Stomach (tissue), 9 donors: Measurements from ENCODE around the gene RAI14. TPM values are rescaled to one million over a fixed set of nuclear protein-coding genes. Genes with fewer than 3 reads are reported as not detected.

ENCODE experiments used
- DNase-seq, 2 donors: peaks; one replicate each; pipeline versions ENCODE4 v3.0.0 to v3.0.0-alpha.2; 2013 to 2019
- H3K27ac ChIP-seq, 5 donors: fragments of 200-600 bp in 4 of 5; sonication (generic) in 4 of 5; one replicate each; pipeline ENCODE4 v1.5.1; 2013 to 2019; ENCODE audit warnings: mild to moderate bottlenecking in 1 of 5, moderate library complexity in 1 of 5
- H3K27me3 ChIP-seq, 3 donors: fragments of 200-600 bp; sonication (generic); one replicate each; pipeline ENCODE4 v1.5.1; 2017 to 2019; ENCODE audit warnings: mixed run types in 1 of 3
- H3K36me3 ChIP-seq, 4 donors: fragments of 200-600 bp; sonication (generic); 1 replicate in 3 of 4; 2 replicates in 1 of 4; pipeline ENCODE4 v1.5.1; 2016 to 2019
- H3K4me1 ChIP-seq, 4 donors: fragments of 200-600 bp; sonication (generic); one replicate each; pipeline ENCODE4 v1.5.1; 2016 to 2019
- H3K4me3 ChIP-seq, 4 donors: fragments of 200-600 bp; sonication (generic) in 3 of 4; one replicate each; pipeline ENCODE4 v1.5.1; 2016 to 2019; ENCODE audit warnings: mild to moderate bottlenecking in 1 of 4
- H3K9me3 ChIP-seq, 4 donors: fragments of 200-600 bp; sonication (generic); one replicate each; pipeline ENCODE4 v1.5.1; 2016 to 2019
- EP300 ChIP-seq: sonication (generic); formaldehyde crosslinking; IDR thresholded peaks from one replicate; pipeline ENCODE4 v1.6.1; 2017; ENCODE audit warnings: antibody characterized with exemption
- POLR2A ChIP-seq, 4 donors: fragments of 450-650 bp; IDR thresholded peaks; one replicate each; pipeline ENCODE4 v1.6.1; 2016; ENCODE audit warnings: antibody characterized with exemption in 4 of 4, control low read depth in 2 of 4, mild to moderate bottlenecking in 1 of 4, moderate library complexity in 1 of 4
- POLR2AphosphoS5 ChIP-seq, 3 donors: sonication (generic); formaldehyde crosslinking; IDR thresholded peaks; one replicate each; pipeline ENCODE4 v1.6.1; 2016; ENCODE audit warnings: antibody characterized with exemption in 3 of 3
- WGBS, 5 donors: extraction: QIAGEN DNeasy Blood & Tissue Kit in 3 of 5; methylation state at CpG; one replicate each; pipeline versions ENCODE4 v1.1.5 to v1.1.7; 2013 to 2018; 5-methylcytosine and 5-hydroxymethylcytosine counted together
- intact Hi-C: fragments of 100-400 bp; cut with DNase I; formaldehyde crosslinking; loops from one replicate; pipeline ENCODE4 v1.15.1; 2023; ENCODE audit warnings: low total_unique reads
- polyA plus RNA-seq, 3 donors: library from polyadenylated mRNA; stranded (reverse); fragments of 200-250 nt; gene quantifications; one replicate each; pipeline ENCODE4 v1.2.3, GENCODE V29; 2013
- total RNA-seq, 5 donors: library from RNA; depleted of rRNA; stranded (reverse); fragments of >200 nt; gene quantifications; one replicate each; pipeline versions ENCODE4 v1.1.0 to v1.2.3, GENCODE V29; 2014 to 2016
- TF ChIP-seq, protein P1 (sequence below), 7 experiments: fragments of 450-650 bp in 4 of 7; fragments of 200-600 bp in 3 of 7; sonication (generic) in 3 of 7; IDR thresholded peaks; one replicate each; pipeline ENCODE4 v1.5.1; 2016 to 2019; ENCODE audit warnings: antibody characterized with exemption in 7 of 7, control low read depth in 2 of 7, mild to moderate bottlenecking in 1 of 7
- donor health status: healthy with polysubstance abuse.
- donor health status: Bipolar disorder and iron deficiency.
- donor health status: healthy.

RAI14 gene
- total and polyA plus RNA-seq, 8 donors, result 5.1 to 62.4 (median 24.1) TPM

- H3K36me3 ChIP-seq, result no peaks in the 10 kb centered on the region
Measured at GRCh38 chr5:34691326-34691725, 35.2 kb downstream of the RAI14 start.

GRCh38 chr5:34692786-34693185, 36.7 kb downstream of the RAI14 start:
- intact Hi-C loops, result no loop called here
- H3K36me3 ChIP-seq, result no peaks in the 10 kb centered on the region
- 88 to 96% (median 95%) methylated on average over 6 of the region's 6 CpGs for WGBS, 5 donors
- H3K27me3 ChIP-seq, result no peaks in the 10 kb centered on the region
- H3K4me3 ChIP-seq, result no peak overlapping the region
- no peak for TF ChIP-seq POLR2A (IDR thresholded peaks at IDR 0.05)
- TF ChIP-seq EP300, result no peak
- no peak for TF ChIP-seq POLR2AphosphoS5 (IDR thresholded peaks at IDR 0.05)
- TF ChIP-seq, protein P1, sequence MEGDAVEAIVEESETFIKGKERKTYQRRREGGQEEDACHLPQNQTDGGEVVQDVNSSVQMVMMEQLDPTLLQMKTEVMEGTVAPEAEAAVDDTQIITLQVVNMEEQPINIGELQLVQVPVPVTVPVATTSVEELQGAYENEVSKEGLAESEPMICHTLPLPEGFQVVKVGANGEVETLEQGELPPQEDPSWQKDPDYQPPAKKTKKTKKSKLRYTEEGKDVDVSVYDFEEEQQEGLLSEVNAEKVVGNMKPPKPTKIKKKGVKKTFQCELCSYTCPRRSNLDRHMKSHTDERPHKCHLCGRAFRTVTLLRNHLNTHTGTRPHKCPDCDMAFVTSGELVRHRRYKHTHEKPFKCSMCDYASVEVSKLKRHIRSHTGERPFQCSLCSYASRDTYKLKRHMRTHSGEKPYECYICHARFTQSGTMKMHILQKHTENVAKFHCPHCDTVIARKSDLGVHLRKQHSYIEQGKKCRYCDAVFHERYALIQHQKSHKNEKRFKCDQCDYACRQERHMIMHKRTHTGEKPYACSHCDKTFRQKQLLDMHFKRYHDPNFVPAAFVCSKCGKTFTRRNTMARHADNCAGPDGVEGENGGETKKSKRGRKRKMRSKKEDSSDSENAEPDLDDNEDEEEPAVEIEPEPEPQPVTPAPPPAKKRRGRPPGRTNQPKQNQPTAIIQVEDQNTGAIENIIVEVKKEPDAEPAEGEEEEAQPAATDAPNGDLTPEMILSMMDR (IDR thresholded peaks at IDR 0.05), result no peak
- no peaks in the 10 kb centered on the region for H3K9me3 ChIP-seq
- DNase-seq, result no peak
- H3K27ac ChIP-seq, result peak overlapping the region in 1 of 5 donors; percentile 73
- H3K4me1 ChIP-seq, result peaks cover 8 to 42% (median 23%) of the 10 kb centered on the region in 4 donors

More at GRCh38 chr5:34691326-34691725, 35.2 kb downstream of the RAI14 start:
- TF ChIP-seq EP300 (no peak), POLR2A (IDR thresholded peaks at IDR 0.05) (no peak), POLR2AphosphoS5 (IDR thresholded peaks at IDR 0.05) (no peak)
- TF ChIP-seq, protein P1 (IDR thresholded peaks at IDR 0.05), result no peak
- DNase-seq, result peak in 1 of 2 donors; percentile 33
- Histone ChIP-seq H3K27me3 (no peaks in the 10 kb centered on the region), H3K9me3 (no peaks in the 10 kb centered on the region), H3K27ac (no peak overlapping the region), H3K4me1 (peaks cover 8 to 52% (median 33%) of the 10 kb centered on the region in 4 donors), H3K4me3 (no peak overlapping the region)
- intact Hi-C loops, result no loop called here
- WGBS, 5 donors, result 67 to 77% (median 73%) methylated on average over 6 of the region's 6 CpGs

DNA sequence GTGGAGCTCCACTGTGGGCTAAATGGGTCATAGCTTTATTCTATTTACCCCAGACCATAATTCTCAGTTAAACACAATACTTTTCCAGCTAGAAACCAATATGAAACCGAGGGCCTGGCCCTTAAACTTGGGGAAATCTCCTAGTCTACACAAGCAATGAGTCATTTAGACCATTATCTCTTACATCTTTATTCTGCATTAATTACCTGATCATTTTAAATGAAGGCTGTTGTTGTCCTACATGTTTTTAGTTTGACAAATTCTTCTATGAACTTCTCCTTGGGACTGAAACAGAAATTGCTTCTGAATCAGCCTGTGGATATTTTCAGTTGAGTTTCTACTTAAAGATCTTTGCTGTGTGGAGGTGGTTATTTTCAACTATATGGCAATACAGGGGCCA, 37.9 kb downstream of the RAI14 start:
- H3K4me1 ChIP-seq, result peaks cover 8 to 48% (median 24%) of the 10 kb centered on the region in 4 donors
- H3K36me3 ChIP-seq, result no peaks in the 10 kb centered on the region
- peak overlapping the region in 2 of 5 donors; percentile 40 to 73 for H3K27ac ChIP-seq
- H3K27me3 ChIP-seq, result no peaks in the 10 kb centered on the region
- TF ChIP-seq, protein P1 (IDR thresholded peaks at IDR 0.05), result no peak
- TF ChIP-seq POLR2AphosphoS5 (IDR thresholded peaks at IDR 0.05) (no peak), EP300 (no peak), POLR2A (IDR thresholded peaks at IDR 0.05) (no peak)
- H3K9me3 ChIP-seq, result no peaks in the 10 kb centered on the region
- DNase-seq, result no peak
- 62 to 81% (median 77%) methylated on average over 1 of the region's 1 CpG for WGBS, 5 donors
- intact Hi-C loops, result no loop called here
- no peak overlapping the region for H3K4me3 ChIP-seq

- no peaks in the 10 kb centered on the region for H3K36me3 ChIP-seq
- no peak overlapping the region for H3K4me3 ChIP-seq
- no peak for TF ChIP-seq POLR2A (IDR thresholded peaks at IDR 0.05)
- TF ChIP-seq, protein P1 (IDR thresholded peaks at IDR 0.05), result no peak
- no peak for TF ChIP-seq EP300
- no peak for TF ChIP-seq POLR2AphosphoS5 (IDR thresholded peaks at IDR 0.05)
- H3K9me3 ChIP-seq, result no peaks in the 10 kb centered on the region
- H3K27ac ChIP-seq, result peak overlapping the region in 3 of 5 donors; percentile 18 to 73 (median 40)
- DNase-seq, result no peak
- H3K27me3 ChIP-seq, result no peaks in the 10 kb centered on the region
- intact Hi-C loops, result no loop called here
- 81 to 89% (median 87%) methylated on average over 4 of the region's 4 CpGs for WGBS, 5 donors
- H3K4me1 ChIP-seq, result peaks cover 8 to 55% (median 30%) of the 10 kb centered on the region in 4 donors
Measured at GRCh38 chr5:34694685-34695084, 38.6 kb downstream of the RAI14 start.
